ENCODE data around the gene ELOVL3. TPM values are rescaled to one million over a fixed set of nuclear protein-coding genes. Genes with fewer than 3 reads are reported as not detected.

Gene ELOVL3
- total and polyA plus RNA-seq, 7 experiments from 2014 or later: not detected

- no peaks in the 10 kb centered on the region for H3K9me3 ChIP-seq (ENCODE audit: control insufficient read depth in 2 of 3, low read length in 3 of 3)
- H3K9me3 Mint-ChIP-seq: no peaks in the 10 kb centered on the region
- POLR2A ChIA-PET: no interaction called here
- H3K36me3 Mint-ChIP-seq: peaks cover 0 to 7% (median 2%) of the 10 kb centered on the region in 5 donors
- H3K4me1 Mint-ChIP-seq: peaks cover 32 to 61% (median 48%) of the 10 kb centered on the region in 7 donors
- DNase-seq (no peak), ATAC-seq (no peak)
- no peaks in the 10 kb centered on the region for H3K27me3 Mint-ChIP-seq
- H3K4me3 ChIP-seq (ENCODE audit: low read length): no peak overlapping the region
- intact Hi-C loops (cut with micrococcal nuclease): no loop called here
- no peaks in the 10 kb centered on the region for H3K27me3 ChIP-seq (ENCODE audit: control insufficient read depth in 2 of 2, insufficient read depth in 2 of 2, low read length in 2 of 2)
- peak overlapping the region in 1 of 10 donors; percentile 20 for H3K4me3 Mint-ChIP-seq
- peaks cover 5 to 31% of the 10 kb centered on the region in 2 donors for H3K4me1 ChIP-seq (ENCODE audit: control insufficient read depth in 2 of 2, insufficient read depth in 2 of 2, low read length in 2 of 2)
- H3K36me3 ChIP-seq (ENCODE audit: control insufficient read depth in 2 of 3, insufficient read depth in 3 of 3, low read length in 3 of 3): peaks cover 0 to 5% (median 0%) of the 10 kb centered on the region in 3 experiments
- H3K27ac Mint-ChIP-seq: peak overlapping the region in 1 of 9 donors; percentile 57
- H3K27ac ChIP-seq (ENCODE audit: low read depth, low read length): no peak overlapping the region
- CTCF ChIA-PET: interaction anchor here (0.8 kb wide), 1 partner anchor 148 kb away, joined by 4 read pairs; no protein-coding TSS in a partner anchor
Measured at GRCh38 chr10:102279104-102279503, 53.0 kb downstream of the ELOVL3 start.

Other genes with a start within 250 kb of the ELOVL3 start
- 10 to 100 TPM; 26.7 to 34.0 (median 28.8) TPM for gene ARMH3, start 170.1 kb upstream of the ELOVL3 start, total RNA-seq
- gene ARMH3, start 170.1 kb upstream of the ELOVL3 start, polyA plus RNA-seq: 10 to 100 TPM; 19.7 to 22.5 TPM
- 10 to 100 TPM; 12.1 to 24.2 (median 20.9) TPM for gene HPS6, start 160.9 kb upstream of the ELOVL3 start, total RNA-seq
- 10 to 100 TPM; 13.8 to 29.9 TPM for gene HPS6, start 160.9 kb upstream of the ELOVL3 start, polyA plus RNA-seq
- 100 to 1,000 TPM; 101 to 152 (median 115) TPM for gene LDB1, start 105.9 kb upstream of the ELOVL3 start, total RNA-seq
- gene LDB1, start 105.9 kb upstream of the ELOVL3 start, polyA plus RNA-seq: 10 to 100 TPM; 26.2 to 45.8 TPM
- 10 to 100 TPM; 33.7 to 56.5 (median 40.6) TPM for gene PPRC1, start 93.3 kb upstream of the ELOVL3 start, total RNA-seq
- 10 to 100 TPM in 1 of 2 donors, 1 to 10 TPM in 1; 9.7 to 31.0 TPM for gene PPRC1, start 93.3 kb upstream of the ELOVL3 start, polyA plus RNA-seq
- gene NOLC1, start 73.9 kb upstream of the ELOVL3 start, total RNA-seq: 10 to 100 TPM; 45.1 to 98.5 (median 58.8) TPM
- gene NOLC1, start 73.9 kb upstream of the ELOVL3 start, polyA plus RNA-seq: 10 to 100 TPM; 54.5 to 91.6 TPM
- gene PITX3, start 15.2 kb downstream of the ELOVL3 start, total RNA-seq: not detected
- gene PITX3, start 15.2 kb downstream of the ELOVL3 start, polyA plus RNA-seq: not detected
- gene GBF1, start 19.2 kb downstream of the ELOVL3 start, total RNA-seq: 10 to 100 TPM; 36.2 to 47.2 (median 37.8) TPM
- 10 to 100 TPM in 1 of 2 donors, 1 to 10 TPM in 1; 8.5 to 24.3 TPM for gene GBF1, start 19.2 kb downstream of the ELOVL3 start, polyA plus RNA-seq
- gene NFKB2, start 169.4 kb downstream of the ELOVL3 start, total RNA-seq: 100 to 1,000 TPM; 146 to 271 (median 222) TPM
- gene NFKB2, start 169.4 kb downstream of the ELOVL3 start, polyA plus RNA-seq: 10 to 100 TPM in 1 of 2 donors, 1 to 10 TPM in 1; 8.7 to 13.1 TPM
- gene PSD, start 192.5 kb downstream of the ELOVL3 start, total RNA-seq: 10 to 100 TPM in 3 of 5 experiments, 1 to 10 TPM in 2; 3.5 to 16.9 (median 11.2) TPM
- 1 to 10 TPM; 3.9 to 4.5 TPM for gene PSD, start 192.5 kb downstream of the ELOVL3 start, polyA plus RNA-seq
- gene FBXL15, start 194.5 kb downstream of the ELOVL3 start, total RNA-seq: 10 to 100 TPM; 10.8 to 21.0 (median 14.1) TPM
- gene FBXL15, start 194.5 kb downstream of the ELOVL3 start, polyA plus RNA-seq: 10 to 100 TPM; 26.7 to 40.4 TPM
- gene CUEDC2, start 206.3 kb downstream of the ELOVL3 start, total RNA-seq: 10 to 100 TPM; 27.0 to 69.0 (median 31.9) TPM
- 10 to 100 TPM; 60.1 to 67.2 TPM for gene CUEDC2, start 206.3 kb downstream of the ELOVL3 start, polyA plus RNA-seq
- gene C10orf95, start 225.2 kb downstream of the ELOVL3 start, total RNA-seq: under 1 TPM in 4 of 5 experiments, not detected in 1; 0.19 to 0.78 (median 0.51) TPM
- gene C10orf95, start 225.2 kb downstream of the ELOVL3 start, polyA plus RNA-seq: under 1 TPM; 0.32 to 0.41 TPM